ENCODE measurements around the gene PLXDC1.

Gene PLXDC1

DNA sequence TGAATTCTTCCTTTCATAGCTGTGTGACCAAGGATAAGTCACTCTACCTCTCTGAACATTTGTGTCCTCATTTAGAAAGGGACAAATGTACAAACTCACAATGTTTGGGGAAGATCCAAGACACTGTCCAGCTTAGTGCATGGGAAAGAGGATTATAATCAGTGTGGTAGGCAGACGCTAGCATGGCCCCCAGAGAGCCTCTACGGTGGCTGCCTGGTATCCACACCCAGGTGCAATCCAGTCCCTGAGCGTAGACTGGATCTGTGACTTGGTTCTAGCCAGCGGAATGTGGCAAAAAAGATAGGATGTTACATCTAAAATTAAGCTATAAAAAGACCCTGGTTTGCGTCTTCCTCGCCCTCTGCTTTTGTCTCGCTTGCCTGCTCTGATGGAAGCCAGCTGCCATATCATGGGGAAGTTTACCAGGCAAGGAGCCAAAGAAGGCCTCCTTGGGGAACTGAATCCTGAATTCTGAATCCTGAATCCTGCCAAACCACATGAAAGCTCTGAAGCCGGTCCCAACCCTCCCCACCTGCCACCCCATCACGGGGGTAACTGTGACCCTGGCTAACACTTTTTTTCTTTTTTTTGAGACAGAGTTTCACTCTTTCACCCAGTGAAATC, 51.7 kb downstream of the PLXDC1 start:
- H3K4me1 ChIP-seq (ENCODE audit: control insufficient read depth, low read depth, low read length): no peaks in the 10 kb centered on the region
- H3K4me3 ChIP-seq (ENCODE audit: low read length): no peak overlapping the region
- no peaks in the 10 kb centered on the region for H3K36me3 ChIP-seq (ENCODE audit: control insufficient read depth, low read depth, low read length)
- no peak overlapping the region for H3K27ac ChIP-seq (ENCODE audit: low read length)
- H3K9ac ChIP-seq (ENCODE audit: low read length): no peak overlapping the region
- H3K27me3 ChIP-seq (ENCODE audit: control insufficient read depth, insufficient read depth, low read length): no peaks in the 10 kb centered on the region
- no peaks in the 10 kb centered on the region for H3K9me3 ChIP-seq (ENCODE audit: control insufficient read depth, low read depth, low read length)

GRCh38 chr17:39098588-39098987, 52.8 kb downstream of the PLXDC1 start:
- Histone ChIP-seq H3K4me3 (ENCODE audit: low read length) (no peak overlapping the region), H3K27me3 (ENCODE audit: control insufficient read depth, insufficient read depth, low read length) (no peaks in the 10 kb centered on the region), H3K9ac (ENCODE audit: low read length) (no peak overlapping the region), H3K9me3 (ENCODE audit: control insufficient read depth, low read depth, low read length) (no peaks in the 10 kb centered on the region), H3K36me3 (ENCODE audit: control insufficient read depth, low read depth, low read length) (no peaks in the 10 kb centered on the region), H3K27ac (ENCODE audit: low read length) (no peak overlapping the region), H3K4me1 (ENCODE audit: control insufficient read depth, low read depth, low read length) (no peaks in the 10 kb centered on the region)

DNA sequence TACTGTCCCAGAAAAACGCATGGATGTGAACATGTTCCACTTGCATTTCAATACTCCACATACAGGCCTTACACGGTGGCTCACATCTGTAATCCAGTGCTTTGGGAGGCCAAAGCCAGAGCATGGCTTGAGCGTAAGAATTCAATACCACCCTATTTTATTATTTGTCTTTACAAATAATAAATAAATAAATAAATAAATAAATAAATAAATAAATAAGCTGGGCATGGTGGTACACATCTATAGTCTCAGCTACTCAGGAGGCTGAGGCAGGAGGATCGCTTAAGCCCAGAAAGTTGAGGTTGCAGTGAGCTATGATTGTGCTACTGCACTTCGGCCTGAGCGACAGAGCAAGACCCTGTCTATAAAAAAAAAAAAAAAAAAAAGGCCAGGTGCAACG, 53.9 kb downstream of the PLXDC1 start:
- Histone ChIP-seq H3K36me3 (ENCODE audit: control insufficient read depth, low read depth, low read length) (no peaks in the 10 kb centered on the region), H3K27me3 (ENCODE audit: control insufficient read depth, insufficient read depth, low read length) (no peaks in the 10 kb centered on the region), H3K9me3 (ENCODE audit: control insufficient read depth, low read depth, low read length) (no peaks in the 10 kb centered on the region), H3K4me3 (ENCODE audit: low read length) (no peak overlapping the region), H3K9ac (ENCODE audit: low read length) (no peak overlapping the region), H3K4me1 (ENCODE audit: control insufficient read depth, low read depth, low read length) (no peaks in the 10 kb centered on the region), H3K27ac (ENCODE audit: low read length) (no peak overlapping the region)

GRCh38 chr17:39097150-39097519, 54.3 kb downstream of the PLXDC1 start:
- Histone ChIP-seq H3K27me3 (ENCODE audit: control insufficient read depth, insufficient read depth, low read length) (no peaks in the 10 kb centered on the region), H3K36me3 (ENCODE audit: control insufficient read depth, low read depth, low read length) (no peaks in the 10 kb centered on the region), H3K9ac (ENCODE audit: low read length) (no peak overlapping the region), H3K9me3 (ENCODE audit: control insufficient read depth, low read depth, low read length) (no peaks in the 10 kb centered on the region), H3K27ac (ENCODE audit: low read length) (no peak overlapping the region), H3K4me3 (ENCODE audit: low read length) (no peak overlapping the region), H3K4me1 (ENCODE audit: control insufficient read depth, low read depth, low read length) (no peaks in the 10 kb centered on the region)

- Histone ChIP-seq H3K9ac (ENCODE audit: low read length) (no peak overlapping the region), H3K4me1 (ENCODE audit: control insufficient read depth, low read depth, low read length) (no peaks in the 10 kb centered on the region), H3K36me3 (ENCODE audit: control insufficient read depth, low read depth, low read length) (no peaks in the 10 kb centered on the region)
These were observed 54.8 kb downstream of the PLXDC1 start for GRCh38 chr17:39096508-39097149.

GRCh38 chr17:39095309-39095686, 56.1 kb downstream of the PLXDC1 start:
- Histone ChIP-seq H3K27ac (ENCODE audit: low read length) (no peak overlapping the region), H3K9me3 (ENCODE audit: control insufficient read depth, low read depth, low read length) (no peaks in the 10 kb centered on the region), H3K36me3 (ENCODE audit: control insufficient read depth, low read depth, low read length) (no peaks in the 10 kb centered on the region), H3K4me3 (ENCODE audit: low read length) (no peak overlapping the region), H3K4me1 (ENCODE audit: control insufficient read depth, low read depth, low read length) (no peaks in the 10 kb centered on the region), H3K9ac (ENCODE audit: low read length) (no peak overlapping the region), H3K27me3 (ENCODE audit: control insufficient read depth, insufficient read depth, low read length) (no peaks in the 10 kb centered on the region)

More at GRCh38 chr17:39096508-39097149, 54.8 kb downstream of the PLXDC1 start:
- Histone ChIP-seq H3K27ac (ENCODE audit: low read length) (no peak overlapping the region), H3K9me3 (ENCODE audit: control insufficient read depth, low read depth, low read length) (no peaks in the 10 kb centered on the region), H3K27me3 (ENCODE audit: control insufficient read depth, insufficient read depth, low read length) (no peaks in the 10 kb centered on the region), H3K4me3 (ENCODE audit: low read length) (no peak overlapping the region)

DNA sequence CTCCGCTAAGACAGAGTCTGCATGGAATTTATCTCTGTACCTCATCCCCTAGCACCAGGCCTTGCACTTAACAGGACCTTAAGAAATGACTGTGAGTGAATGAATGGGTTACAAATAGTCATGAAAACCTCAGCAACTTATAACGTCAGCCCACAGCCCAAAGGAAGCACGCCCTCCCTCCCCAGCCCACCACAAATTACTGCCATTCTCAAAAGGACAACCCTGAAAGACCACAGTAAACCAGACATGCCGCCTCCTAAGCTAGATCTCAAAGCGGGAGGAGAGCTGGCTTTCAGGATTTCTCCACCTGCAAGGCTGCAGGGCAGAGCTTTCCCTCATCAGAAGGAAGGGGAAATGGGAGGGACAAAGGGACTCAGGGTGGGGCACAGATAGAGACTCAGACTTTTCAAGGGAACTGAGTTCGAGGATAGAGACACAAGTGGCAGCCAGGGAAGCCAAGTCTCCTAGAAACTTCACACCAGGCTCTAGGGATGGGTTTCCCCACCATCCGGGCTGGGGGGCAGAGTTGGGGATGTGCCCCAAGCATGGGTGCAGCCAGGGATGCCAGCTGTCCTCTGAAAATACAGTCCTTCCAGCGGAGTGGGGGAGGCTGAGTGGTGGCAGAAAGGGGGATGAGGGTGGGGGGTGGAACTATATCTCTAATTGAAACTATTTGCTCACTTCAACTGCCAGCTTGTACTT, 56.7 kb downstream of the PLXDC1 start:
- Histone ChIP-seq H3K27me3 (ENCODE audit: control insufficient read depth, insufficient read depth, low read length) (no peaks in the 10 kb centered on the region), H3K9me3 (ENCODE audit: control insufficient read depth, low read depth, low read length) (no peaks in the 10 kb centered on the region), H3K27ac (ENCODE audit: low read length) (no peak overlapping the region), H3K36me3 (ENCODE audit: control insufficient read depth, low read depth, low read length) (no peaks in the 10 kb centered on the region), H3K4me1 (ENCODE audit: control insufficient read depth, low read depth, low read length) (no peaks in the 10 kb centered on the region), H3K9ac (ENCODE audit: low read length) (no peak overlapping the region), H3K4me3 (ENCODE audit: low read length) (no peak overlapping the region)

DNA sequence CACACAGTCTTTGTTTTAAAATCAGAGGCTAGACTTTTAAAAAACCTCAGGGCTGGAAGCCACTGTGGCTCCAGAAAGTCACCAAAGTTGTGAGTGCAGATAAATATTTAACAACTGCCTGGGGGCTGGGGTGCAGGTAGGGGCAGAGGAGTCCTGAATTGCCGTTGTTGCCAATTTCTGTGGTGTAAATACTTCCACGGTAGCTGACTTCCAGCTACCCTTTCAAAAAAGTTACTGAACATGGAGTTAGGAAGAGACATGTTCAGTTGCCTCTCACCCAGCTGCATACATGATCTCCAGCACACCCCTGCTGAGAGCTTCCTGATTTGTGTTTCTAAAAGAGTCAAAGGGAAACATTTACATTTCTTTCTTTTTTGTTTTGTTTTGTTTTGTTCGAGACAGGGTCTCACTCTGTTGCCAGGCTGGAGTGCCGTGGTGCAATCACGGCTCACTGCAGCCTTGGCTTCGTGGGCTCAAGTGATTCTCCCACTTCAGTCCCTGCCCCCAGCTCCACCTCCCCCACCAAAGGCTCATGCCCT, 58.7 kb downstream of the PLXDC1 start:
- no peaks in the 10 kb centered on the region for H3K27me3 ChIP-seq (ENCODE audit: control insufficient read depth, insufficient read depth, low read length)
- H3K36me3 ChIP-seq (ENCODE audit: control insufficient read depth, low read depth, low read length): no peaks in the 10 kb centered on the region
- H3K9me3 ChIP-seq (ENCODE audit: control insufficient read depth, low read depth, low read length): no peaks in the 10 kb centered on the region
- no peak overlapping the region for H3K9ac ChIP-seq (ENCODE audit: low read length)
- H3K4me3 ChIP-seq (ENCODE audit: low read length): no peak overlapping the region
- no peaks in the 10 kb centered on the region for H3K4me1 ChIP-seq (ENCODE audit: control insufficient read depth, low read depth, low read length)
- no peak overlapping the region for H3K27ac ChIP-seq (ENCODE audit: low read length)

GRCh38 chr17:39090908-39091665, 60.4 kb downstream of the PLXDC1 start:
- H3K9me3 ChIP-seq (ENCODE audit: control insufficient read depth, low read depth, low read length): no peaks in the 10 kb centered on the region
- no peak overlapping the region for H3K9ac ChIP-seq (ENCODE audit: low read length)
- no peaks in the 10 kb centered on the region for H3K27me3 ChIP-seq (ENCODE audit: control insufficient read depth, insufficient read depth, low read length)
- H3K4me1 ChIP-seq (ENCODE audit: control insufficient read depth, low read depth, low read length): no peaks in the 10 kb centered on the region
- H3K4me3 ChIP-seq (ENCODE audit: low read length): no peak overlapping the region
- no peak overlapping the region for H3K27ac ChIP-seq (ENCODE audit: low read length)
- no peaks in the 10 kb centered on the region for H3K36me3 ChIP-seq (ENCODE audit: control insufficient read depth, low read depth, low read length)

- no peak overlapping the region for H3K9ac ChIP-seq (ENCODE audit: low read length)
- H3K36me3 ChIP-seq (ENCODE audit: control insufficient read depth, low read depth, low read length): no peaks in the 10 kb centered on the region
- no peaks in the 10 kb centered on the region for H3K27me3 ChIP-seq (ENCODE audit: control insufficient read depth, insufficient read depth, low read length)
- H3K9me3 ChIP-seq (ENCODE audit: control insufficient read depth, low read depth, low read length): no peaks in the 10 kb centered on the region
- no peak overlapping the region for H3K4me3 ChIP-seq (ENCODE audit: low read length)
- H3K27ac ChIP-seq (ENCODE audit: low read length): no peak overlapping the region
- no peaks in the 10 kb centered on the region for H3K4me1 ChIP-seq (ENCODE audit: control insufficient read depth, low read depth, low read length)
These were observed 61.0 kb downstream of the PLXDC1 start for GRCh38 chr17:39090400-39090799.

- no peaks in the 10 kb centered on the region for H3K27me3 ChIP-seq (ENCODE audit: control insufficient read depth, insufficient read depth, low read length)
- peaks cover 6% of the 10 kb centered on the region for H3K4me1 ChIP-seq (ENCODE audit: control insufficient read depth, low read depth, low read length)
- H3K9me3 ChIP-seq (ENCODE audit: control insufficient read depth, low read depth, low read length): no peaks in the 10 kb centered on the region
- no peak overlapping the region for H3K9ac ChIP-seq (ENCODE audit: low read length)
- no peak overlapping the region for H3K4me3 ChIP-seq (ENCODE audit: low read length)
- H3K27ac ChIP-seq (ENCODE audit: low read length): no peak overlapping the region
- no peaks in the 10 kb centered on the region for H3K36me3 ChIP-seq (ENCODE audit: control insufficient read depth, low read depth, low read length)
These were observed 66.9 kb downstream of the PLXDC1 start for GRCh38 chr17:39084558-39084957.

All from iPS-18a (cell line).